GM23248 (cell line): Measurements from ENCODE around the gene AMH.

Experiments
- EZH2 ChIP-seq: fragments of 200-600 bp; sonication (generic); IDR thresholded peaks from 2 replicates; pipeline ENCODE4 v1.6.1; 2018; ENCODE audit warnings: antibody characterized with exemption, mild to moderate bottlenecking; ENCODE audit not compliant: insufficient read depth, poor library complexity, severe bottlenecking
- EZH2phosphoT487 ChIP-seq: fragments of 200-600 bp; sonication (generic); IDR thresholded peaks from 2 replicates; pipeline ENCODE4 v1.6.1; 2018; ENCODE audit warnings: antibody characterized with exemption, moderate library complexity, mild to moderate bottlenecking, low read depth; ENCODE audit not compliant: insufficient read depth

DNA sequence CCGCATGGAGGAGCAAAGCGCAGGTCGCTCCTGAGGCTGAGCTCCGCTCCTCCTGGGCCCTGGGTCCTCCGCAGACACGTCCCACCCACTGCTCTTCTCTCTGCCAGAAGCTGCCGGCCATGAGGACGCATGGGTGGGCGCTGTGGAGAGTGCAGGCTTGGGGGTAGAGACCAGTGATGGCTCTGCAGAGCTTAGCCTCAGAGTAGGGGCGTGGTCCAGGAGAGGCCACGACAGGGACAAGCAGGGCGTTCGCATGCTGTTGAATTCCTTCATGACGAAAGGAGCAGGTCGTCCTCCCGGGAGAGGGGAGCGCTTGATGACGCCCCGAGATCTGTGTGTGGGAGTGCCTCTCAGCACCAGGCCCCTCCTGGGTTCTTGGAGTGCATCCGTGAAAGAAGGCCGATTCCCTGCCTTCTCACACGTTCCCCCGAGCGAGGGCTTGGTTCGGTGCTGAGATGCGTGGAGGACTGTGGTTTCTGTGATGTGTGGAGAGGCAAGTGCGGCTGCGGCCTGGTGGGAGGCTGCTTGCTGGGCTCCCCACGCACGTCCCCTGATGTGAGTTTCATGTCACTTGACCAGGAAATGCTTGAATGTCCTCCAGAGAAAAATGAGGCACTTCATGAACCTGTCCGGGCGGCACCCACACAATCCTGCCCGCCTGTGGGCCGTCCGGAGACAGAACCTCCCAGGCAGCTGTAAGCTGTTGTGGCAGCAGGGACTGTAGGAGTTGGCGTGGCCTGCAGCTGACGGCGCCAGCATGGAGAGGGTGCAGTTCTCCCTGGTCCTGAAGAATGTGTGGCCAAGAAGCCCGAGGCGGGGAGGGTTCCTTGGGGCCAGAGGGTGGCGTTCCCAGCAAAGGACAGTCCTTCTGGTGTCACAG lies 8.0 kb upstream of the AMH start:
- TF ChIP-seq EZH2 (no peak), EZH2phosphoT487 (no peak)
